Kidney (tissue), 14 donors: ENCODE measurements around the gene TAGLN. TPM values are rescaled to one million over a fixed set of nuclear protein-coding genes. Genes with fewer than 3 reads are reported as not detected.

Experiments used
- DNase-seq, 5 donors: peaks; one replicate each; pipeline ENCODE4 v3.0.0-alpha.2; 2013 to 2020
- FAIRE-seq: peaks from 2 replicates; lab custom pipeline; 2012; peaks lifted over from hg19 to GRCh38; lab: Jason Lieb, UNC
- H3K27ac ChIP-seq, 2 donors: one replicate each; pipeline ENCODE4 v1.7.0; 2013; ENCODE audit warnings: low read depth in 2 of 2, low read length in 2 of 2, inconsistent platforms in 1 of 2
- H3K27me3 ChIP-seq: one replicate; pipeline ENCODE4 v1.7.1; 2013; ENCODE audit warnings: low read length, inconsistent platforms; ENCODE audit not compliant: control insufficient read depth, insufficient read depth
- H3K36me3 ChIP-seq, 3 donors: one replicate each; pipeline versions ENCODE4 v1.7.0 to v1.7.1; 2013; ENCODE audit warnings: low read length in 3 of 3, control low read depth in 1 of 3, inconsistent platforms in 1 of 3; ENCODE audit not compliant: insufficient read depth in 3 of 3, control insufficient read depth in 2 of 3
- H3K4me1 ChIP-seq, 3 donors: one replicate each; pipeline versions ENCODE4 v1.7.0 to v1.7.1; 2013; ENCODE audit warnings: low read length in 3 of 3, inconsistent platforms in 1 of 3, low read depth in 1 of 3; ENCODE audit not compliant: control insufficient read depth in 2 of 3, insufficient read depth in 2 of 3
- H3K4me3 ChIP-seq, 3 donors: one replicate each; pipeline versions ENCODE4 v1.7.0 to v1.8.1; 2013; ENCODE audit warnings: low read length in 3 of 3, control low read depth in 1 of 3, inconsistent platforms in 1 of 3
- H3K9ac ChIP-seq, 3 donors: one replicate each; pipeline versions ENCODE4 v1.7.0 to v1.7.1; 2013; ENCODE audit warnings: low read length in 3 of 3, control low read depth in 1 of 3, inconsistent platforms in 1 of 3
- H3K9me3 ChIP-seq, 3 donors: one replicate each; pipeline versions ENCODE4 v1.7.0 to v1.7.1; 2013; ENCODE audit warnings: low read length in 3 of 3, control low read depth in 1 of 3, inconsistent platforms in 1 of 3; ENCODE audit not compliant: control insufficient read depth in 2 of 3, insufficient read depth in 1 of 3
- intact Hi-C: fragments of 100-400 bp; cut with DNase I; formaldehyde crosslinking; loops from one replicate; pipeline ENCODE4 v1.11.1; 2022
- polyA plus RNA-seq: library from polyadenylated mRNA; stranded (reverse); fragments of 350-450 nt; fragmentation: Illumina TruSeq; extraction: RNeasy Lipid Tissue Mini Kit (QIAGEN cat#74804); gene quantifications from one replicate; pipeline ENCODE4 v1.2.3, GENCODE V29; 2014; ENCODE audit warnings: low read depth, low replicate concordance; ENCODE audit not compliant: insufficient read depth
- total RNA-seq: library from RNA; stranded (reverse); fragmentation: NEBNext Ultra II Directional; extraction: Animal tissue kit (Norgen Biotek cat#: 25700); gene quantifications from one replicate; pipeline ENCODE4 v1.2.1, GENCODE V29; 2021
- TF ChIP-seq, protein P1 (sequence below): IDR thresholded peaks from 3 replicates; pipeline ENCODE4 v1.5.1; 2012; ENCODE audit warnings: mild to moderate bottlenecking, moderate library complexity, borderline replicate concordance; ENCODE audit not compliant: insufficient read depth; ENCODE audit errors: extremely low read depth
- donor health status: control.
- donor health status: control.
- donor health status: control.
- donor health status: control.
- donor health status: control.
- donor health status: DM: yes; HTN: yes; CAD: no.
- donor health status: Normal renal cell carcinoma (clear cell type).

Gene TAGLN
- total and polyA plus RNA-seq, 2 donors from 2014 or later: 776 to 846 TPM

DNA sequence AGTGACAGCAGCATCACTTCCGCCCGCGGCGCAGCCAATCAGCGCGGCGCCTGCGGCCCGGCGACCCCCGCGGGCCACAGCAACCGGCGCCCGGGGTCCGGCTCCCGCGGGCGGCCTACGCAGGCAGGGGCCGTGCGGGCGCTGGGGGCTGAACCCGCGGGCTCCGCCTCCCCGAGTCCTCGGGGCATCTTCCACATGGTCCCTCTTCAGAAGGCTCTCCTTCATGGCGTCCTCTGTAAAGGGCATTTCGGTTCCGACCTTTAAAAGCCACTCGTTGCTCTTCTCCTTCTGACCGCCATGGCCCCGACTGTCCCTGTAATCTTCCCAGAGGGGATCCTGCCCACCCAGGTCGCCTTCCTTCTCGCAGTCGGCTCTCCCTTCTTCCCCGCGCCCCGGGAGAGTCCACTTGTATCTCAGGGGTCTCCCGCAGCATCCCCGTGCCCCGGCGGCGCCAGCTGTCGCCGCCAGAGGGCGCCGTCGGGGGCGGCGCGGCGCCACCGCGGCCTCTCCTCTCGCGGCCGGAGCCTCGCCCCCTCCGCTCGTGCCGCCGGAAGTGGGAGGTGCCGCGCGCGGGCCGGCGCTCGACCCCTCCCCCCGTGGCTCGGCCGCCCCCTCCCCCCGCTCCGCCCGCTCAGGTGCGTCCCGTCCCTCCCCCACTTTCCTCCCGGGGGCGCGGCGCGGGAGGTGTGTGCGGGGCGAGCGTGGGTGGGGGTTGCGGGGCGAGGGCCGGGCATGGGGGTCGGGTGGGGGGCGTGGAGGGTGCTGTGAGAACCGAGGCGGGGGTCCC is 33.1 kb downstream of the TAGLN start, which contains the start of gene RNF214:
TSS of gene RNF214 (plus strand) at position 580 of the 787 bp plus-strand sequence. CDS start 1,602 bp downstream, outside the sequence.
- Histone ChIP-seq H3K9me3 (no peaks in the 10 kb centered on the region), H3K27me3 (no peaks in the 10 kb centered on the region), H3K4me1 (peaks cover 0 to 19% (median 12%) of the 10 kb centered on the region in 3 donors), H3K4me3 (peak within 1 kb of the TSS; percentile 91 to 98 (median 97)), H3K36me3 (peaks cover 2 to 14% (median 8%) of the 10 kb centered on the region in 3 donors), H3K27ac (peak within 1 kb of the TSS; percentile 91 to 92), H3K9ac (peak within 1 kb of the TSS; percentile 84 to 94 (median 93))
- FAIRE-seq (no peak), DNase-seq (peak; percentile 85 to 93 (median 93))
- intact Hi-C loops: no loop called here
- TF ChIP-seq, protein P1, sequence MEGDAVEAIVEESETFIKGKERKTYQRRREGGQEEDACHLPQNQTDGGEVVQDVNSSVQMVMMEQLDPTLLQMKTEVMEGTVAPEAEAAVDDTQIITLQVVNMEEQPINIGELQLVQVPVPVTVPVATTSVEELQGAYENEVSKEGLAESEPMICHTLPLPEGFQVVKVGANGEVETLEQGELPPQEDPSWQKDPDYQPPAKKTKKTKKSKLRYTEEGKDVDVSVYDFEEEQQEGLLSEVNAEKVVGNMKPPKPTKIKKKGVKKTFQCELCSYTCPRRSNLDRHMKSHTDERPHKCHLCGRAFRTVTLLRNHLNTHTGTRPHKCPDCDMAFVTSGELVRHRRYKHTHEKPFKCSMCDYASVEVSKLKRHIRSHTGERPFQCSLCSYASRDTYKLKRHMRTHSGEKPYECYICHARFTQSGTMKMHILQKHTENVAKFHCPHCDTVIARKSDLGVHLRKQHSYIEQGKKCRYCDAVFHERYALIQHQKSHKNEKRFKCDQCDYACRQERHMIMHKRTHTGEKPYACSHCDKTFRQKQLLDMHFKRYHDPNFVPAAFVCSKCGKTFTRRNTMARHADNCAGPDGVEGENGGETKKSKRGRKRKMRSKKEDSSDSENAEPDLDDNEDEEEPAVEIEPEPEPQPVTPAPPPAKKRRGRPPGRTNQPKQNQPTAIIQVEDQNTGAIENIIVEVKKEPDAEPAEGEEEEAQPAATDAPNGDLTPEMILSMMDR: peak; percentile 81

DNA sequence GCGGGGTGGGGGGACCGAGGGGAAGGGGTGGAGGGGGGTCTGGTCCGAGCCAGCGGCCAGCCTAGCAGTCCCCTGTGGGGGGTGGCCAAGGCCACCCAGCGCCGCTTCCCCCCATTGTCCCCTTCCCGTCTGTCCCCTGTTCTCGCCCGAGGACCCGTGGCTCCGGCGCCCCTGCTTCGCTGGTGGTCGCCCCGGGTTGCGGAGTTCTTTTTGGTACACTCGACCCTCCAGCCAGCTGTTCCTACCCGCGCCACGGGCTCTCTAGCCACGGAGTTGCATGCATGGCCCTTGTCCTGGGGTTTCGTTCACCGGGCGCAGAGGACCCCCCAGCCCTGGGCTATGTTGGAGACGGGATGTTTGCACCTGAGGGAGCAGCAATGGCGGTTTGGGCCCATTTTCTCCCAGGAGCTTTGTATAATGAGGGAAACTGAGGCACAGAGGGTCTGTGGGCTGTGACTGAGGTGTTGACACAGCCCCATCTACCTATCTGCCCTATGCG is 33.8 kb downstream of the TAGLN start:
- DNase-seq: peak in 3 of 5 donors; percentile 36 to 86 (median 44)
- Histone ChIP-seq H3K27me3 (no peaks in the 10 kb centered on the region), H3K9me3 (no peaks in the 10 kb centered on the region), H3K27ac (peak overlapping the region in 1 of 2 donors; percentile 32), H3K4me1 (peaks cover 0 to 19% (median 12%) of the 10 kb centered on the region in 3 donors), H3K9ac (peak overlapping the region; percentile 68 to 81 (median 79)), H3K36me3 (peaks cover 2 to 11% (median 8%) of the 10 kb centered on the region in 3 donors), H3K4me3 (peak overlapping the region; percentile 70 to 88 (median 76))
- TF ChIP-seq, protein P1: no peak
- no peak for FAIRE-seq
- intact Hi-C loops: no loop called here

DNA sequence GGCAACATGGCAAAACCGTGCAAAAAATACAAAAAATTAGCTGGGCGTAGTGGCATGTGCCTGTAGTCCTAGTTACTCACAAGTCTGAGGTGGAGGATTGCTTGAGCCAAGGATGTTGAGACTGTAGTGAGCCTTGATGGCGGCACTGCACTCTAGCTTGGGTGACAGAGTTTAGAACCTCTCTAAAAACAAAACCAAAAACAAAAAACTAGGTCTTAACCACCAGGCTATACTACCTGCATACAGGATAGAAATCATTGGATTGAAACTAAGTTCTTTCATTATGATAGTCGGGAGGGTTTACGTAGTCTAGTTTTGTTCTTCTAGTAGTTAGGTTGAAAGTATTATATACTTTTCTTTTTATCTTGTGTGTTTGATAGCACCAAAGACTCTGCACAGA is 39.1 kb downstream of the TAGLN start:
- intact Hi-C loops: no loop called here
- FAIRE-seq: no peak

More for the DNA sequence above, 39.1 kb downstream of the TAGLN start:
- Histone ChIP-seq H3K4me3 (no peak overlapping the region), H3K9me3 (no peaks in the 10 kb centered on the region), H3K27me3 (no peaks in the 10 kb centered on the region), H3K4me1 (peaks cover 0 to 11% (median 4%) of the 10 kb centered on the region in 3 donors), H3K9ac (no peak overlapping the region), H3K27ac (no peak overlapping the region), H3K36me3 (peaks cover 0 to 16% (median 10%) of the 10 kb centered on the region in 3 donors)
- no peak for DNase-seq
- TF ChIP-seq, protein P1: no peak
